GM12872 (cell line): ENCODE measurements around the gene ASB4.

Experiments used
- CTCF ChIP-seq: IDR thresholded peaks from 3 replicates; pipeline ENCODE4 v1.5.1; 2011; ENCODE audit warnings: low read depth, mild to moderate bottlenecking, low read length, moderate library complexity; ENCODE audit not compliant: insufficient read depth

ASB4 gene

GRCh38 chr7:95481271-95482165, 4.2 kb upstream of the ASB4 start:
- no peak for TF ChIP-seq CTCF

GRCh38 chr7:95482424-95482823, 3.3 kb upstream of the ASB4 start:
- TF ChIP-seq CTCF = no peak

- TF ChIP-seq CTCF = no peak
These were observed 4.6 kb downstream of the ASB4 start for GRCh38 chr7:95490231-95490762.

GRCh38 chr7:95491201-95491600, 5.5 kb downstream of the ASB4 start:
- no peak for TF ChIP-seq CTCF

- TF ChIP-seq CTCF = no peak
These were observed 6.0 kb downstream of the ASB4 start for GRCh38 chr7:95491634-95492314.

GRCh38 chr7:95493247-95493646, 7.5 kb downstream of the ASB4 start:
- no peak for TF ChIP-seq CTCF

- no peak for TF ChIP-seq CTCF
These were observed 8.1 kb downstream of the ASB4 start for GRCh38 chr7:95493844-95494243.
